Astrocyte (in vitro differentiated cells and primary cell): ENCODE data around the gene TAGLN3. TPM values are rescaled to one million over a fixed set of nuclear protein-coding genes. Genes with fewer than 3 reads are reported as not detected.
A peak's percentile ranks its signal among the peaks of the same experiment; 100 is the strongest.

Experiments used
- DNase-seq: peaks from one replicate; pipeline ENCODE4 v3.0.0-alpha.2; 2010; ENCODE audit warnings: low read depth
- FAIRE-seq: peaks from 2 replicates; lab custom pipeline; 2011; peaks lifted over from hg19 to GRCh38; lab: Jason Lieb, UNC
- H2AFZ ChIP-seq: 2 replicates; pipeline ENCODE4 v1.6.0; 2012; ENCODE audit warnings: low read depth, low read length, inconsistent platforms
- H3K27ac ChIP-seq: 2 replicates; pipeline ENCODE4 v1.5.1; 2011; ENCODE audit warnings: low read depth, low read length, inconsistent platforms
- H3K27me3 ChIP-seq: 2 replicates; pipeline ENCODE4 v1.6.0; 2011; ENCODE audit warnings: low read length, inconsistent platforms; ENCODE audit not compliant: insufficient read depth
- H3K36me3 ChIP-seq: 2 replicates; pipeline ENCODE4 v1.5.1; 2011; ENCODE audit warnings: low read length, inconsistent platforms; ENCODE audit not compliant: insufficient read depth
- H3K4me1 ChIP-seq: 2 replicates; pipeline ENCODE4 v1.5.1; 2011; ENCODE audit warnings: low read length, inconsistent platforms; ENCODE audit not compliant: insufficient read depth
- H3K4me2 ChIP-seq: 2 replicates; pipeline ENCODE4 v1.6.0; 2012; ENCODE audit warnings: low read length, inconsistent platforms
- H3K4me3 ChIP-seq: 2 replicates; pipeline ENCODE4 v1.5.1; 2011; ENCODE audit warnings: low read depth, mild to moderate bottlenecking, low read length, inconsistent platforms; ENCODE audit not compliant: insufficient read depth
- H3K79me2 ChIP-seq: 2 replicates; pipeline ENCODE4 v1.6.0; 2012; ENCODE audit warnings: mild to moderate bottlenecking, low read length, inconsistent platforms; ENCODE audit not compliant: insufficient read depth
- H3K9ac ChIP-seq: 2 replicates; pipeline ENCODE4 v1.6.0; 2012; ENCODE audit warnings: mild to moderate bottlenecking, low read length, inconsistent platforms
- H3K9me3 ChIP-seq: 2 replicates; pipeline ENCODE4 v1.5.1; 2012; ENCODE audit warnings: low read depth, mild to moderate bottlenecking, low read length, inconsistent platforms; ENCODE audit not compliant: insufficient read depth
- H4K20me1 ChIP-seq: 2 replicates; pipeline ENCODE4 v1.6.0; 2012; ENCODE audit warnings: low read length, inconsistent platforms; ENCODE audit not compliant: insufficient read depth
- H3K27ac Mint-ChIP-seq: one replicate; pipeline ENCODE4 v1.8.0; 2021; ENCODE audit warnings: mild to moderate bottlenecking, mixed read lengths; ENCODE audit not compliant: unreplicated experiment
- H3K27me3 Mint-ChIP-seq: one replicate; pipeline ENCODE4 v1.8.0; 2021; ENCODE audit warnings: low read depth, mixed read lengths; ENCODE audit not compliant: unreplicated experiment
- H3K36me3 Mint-ChIP-seq: one replicate; pipeline ENCODE4 v1.8.0; 2021; ENCODE audit warnings: low read depth, mixed read lengths; ENCODE audit not compliant: unreplicated experiment
- H3K4me1 Mint-ChIP-seq: one replicate; pipeline ENCODE4 v1.8.0; 2021; ENCODE audit warnings: low read depth, mixed read lengths; ENCODE audit not compliant: unreplicated experiment
- H3K4me3 Mint-ChIP-seq: one replicate; pipeline ENCODE4 v1.8.0; 2021; ENCODE audit warnings: mild to moderate bottlenecking, moderate library complexity, mixed read lengths; ENCODE audit not compliant: unreplicated experiment
- H3K9me3 Mint-ChIP-seq: one replicate; pipeline ENCODE4 v1.8.0; 2021; ENCODE audit warnings: mild to moderate bottlenecking, mixed read lengths; ENCODE audit not compliant: unreplicated experiment
- CTCF ChIP-seq: IDR thresholded peaks from 2 replicates; pipeline ENCODE4 v1.5.1; 2011; ENCODE audit warnings: low read depth, mild to moderate bottlenecking, inconsistent platforms, low read length, moderate library complexity; ENCODE audit not compliant: insufficient read depth
- EZH2 ChIP-seq: IDR thresholded peaks from 2 replicates; pipeline ENCODE4 v1.6.1; 2012; ENCODE audit warnings: mild to moderate bottlenecking, low read length, inconsistent platforms; ENCODE audit not compliant: insufficient read depth
- total RNA-seq: library from RNA; stranded (reverse); gene quantifications from 2 replicates; pipeline ENCODE4 v1.2.1, GENCODE V29; 2021

TAGLN3 gene
- total RNA-seq, 1 donor from 2014 or later = 8.7 TPM

- H3K27me3 Mint-ChIP-seq = no peaks in the 10 kb centered on the region
- H3K4me1 ChIP-seq = no peaks in the 10 kb centered on the region
- H3K36me3 Mint-ChIP-seq = no peaks in the 10 kb centered on the region
- H3K36me3 ChIP-seq = no peaks in the 10 kb centered on the region
- no peaks in the 10 kb centered on the region for H3K9me3 ChIP-seq
- no peaks in the 10 kb centered on the region for H3K79me2 ChIP-seq
- H4K20me1 ChIP-seq = no peaks in the 10 kb centered on the region
- H3K4me1 Mint-ChIP-seq = peaks cover 8% of the 10 kb centered on the region
- FAIRE-seq (no peak), DNase-seq (peak; percentile 27)
- H2AFZ ChIP-seq = no peak overlapping the region
- H3K9ac ChIP-seq = no peak overlapping the region
- no peak overlapping the region for H3K4me2 ChIP-seq
- H3K27me3 ChIP-seq = no peaks in the 10 kb centered on the region
- H3K4me3 Mint-ChIP-seq = no peak overlapping the region
- H3K27ac Mint-ChIP-seq = no peak overlapping the region
- H3K27ac ChIP-seq = no peak overlapping the region
- H3K4me3 ChIP-seq = no peak overlapping the region
- TF ChIP-seq CTCF = no peak
- TF ChIP-seq EZH2 = no peak
- H3K9me3 Mint-ChIP-seq = peaks cover 6% of the 10 kb centered on the region
Measured at GRCh38 chr3:112038863-112039262, 40.1 kb downstream of the TAGLN3 start.

- H3K9ac ChIP-seq = no peak overlapping the region
- H3K79me2 ChIP-seq = no peaks in the 10 kb centered on the region
- H3K27me3 Mint-ChIP-seq = no peaks in the 10 kb centered on the region
- no peak for FAIRE-seq
- no peak overlapping the region for H3K4me2 ChIP-seq
- H2AFZ ChIP-seq = no peak overlapping the region
- H3K36me3 Mint-ChIP-seq = no peaks in the 10 kb centered on the region
- no peaks in the 10 kb centered on the region for H3K36me3 ChIP-seq
- H3K27ac ChIP-seq = no peak overlapping the region
- no peaks in the 10 kb centered on the region for H4K20me1 ChIP-seq
- no peak overlapping the region for H3K27ac Mint-ChIP-seq
- H3K9me3 Mint-ChIP-seq = peaks cover 6% of the 10 kb centered on the region
- no peaks in the 10 kb centered on the region for H3K4me1 ChIP-seq
- TF ChIP-seq CTCF (no peak), EZH2 (no peak)
- no peak overlapping the region for H3K4me3 Mint-ChIP-seq
- no peaks in the 10 kb centered on the region for H3K27me3 ChIP-seq
- DNase-seq = no peak
- no peak overlapping the region for H3K4me3 ChIP-seq
- peaks cover 2% of the 10 kb centered on the region for H3K4me1 Mint-ChIP-seq
- H3K9me3 ChIP-seq = no peaks in the 10 kb centered on the region
Measured at GRCh38 chr3:112041321-112041720, 42.6 kb downstream of the TAGLN3 start.

GRCh38 chr3:112042842-112043280 is 44.1 kb downstream of the TAGLN3 start:
- no peak overlapping the region for H3K4me3 Mint-ChIP-seq
- Histone ChIP-seq H3K9ac (no peak overlapping the region), H3K4me3 (no peak overlapping the region), H2AFZ (peak overlapping the region; percentile 62), H3K27ac (no peak overlapping the region), H3K9me3 (no peaks in the 10 kb centered on the region), H3K36me3 (no peaks in the 10 kb centered on the region), H4K20me1 (no peaks in the 10 kb centered on the region), H3K4me1 (no peaks in the 10 kb centered on the region), H3K27me3 (no peaks in the 10 kb centered on the region), H3K79me2 (no peaks in the 10 kb centered on the region), H3K4me2 (no peak overlapping the region)
- H3K36me3 Mint-ChIP-seq = no peaks in the 10 kb centered on the region
- DNase-seq (no peak), FAIRE-seq (no peak)
- H3K27ac Mint-ChIP-seq = no peak overlapping the region
- H3K9me3 Mint-ChIP-seq = no peaks in the 10 kb centered on the region
- peaks cover 6% of the 10 kb centered on the region for H3K4me1 Mint-ChIP-seq
- TF ChIP-seq CTCF (no peak), EZH2 (no peak)
- no peaks in the 10 kb centered on the region for H3K27me3 Mint-ChIP-seq
